ENCODE measurements around the gene VPS37C.

- TF ChIP-seq REST (IDR thresholded peaks at IDR 0.05; ENCODE audit: insufficient read depth in 1 of 2, low read depth in 2 of 2, low read length in 1 of 2) = no peak
- TF ChIP-seq SIN3A (IDR thresholded peaks at IDR 0.05; ENCODE audit: borderline replicate concordance, insufficient read depth, low read depth, low read length) = no peak
- TF ChIP-seq, protein P1, sequence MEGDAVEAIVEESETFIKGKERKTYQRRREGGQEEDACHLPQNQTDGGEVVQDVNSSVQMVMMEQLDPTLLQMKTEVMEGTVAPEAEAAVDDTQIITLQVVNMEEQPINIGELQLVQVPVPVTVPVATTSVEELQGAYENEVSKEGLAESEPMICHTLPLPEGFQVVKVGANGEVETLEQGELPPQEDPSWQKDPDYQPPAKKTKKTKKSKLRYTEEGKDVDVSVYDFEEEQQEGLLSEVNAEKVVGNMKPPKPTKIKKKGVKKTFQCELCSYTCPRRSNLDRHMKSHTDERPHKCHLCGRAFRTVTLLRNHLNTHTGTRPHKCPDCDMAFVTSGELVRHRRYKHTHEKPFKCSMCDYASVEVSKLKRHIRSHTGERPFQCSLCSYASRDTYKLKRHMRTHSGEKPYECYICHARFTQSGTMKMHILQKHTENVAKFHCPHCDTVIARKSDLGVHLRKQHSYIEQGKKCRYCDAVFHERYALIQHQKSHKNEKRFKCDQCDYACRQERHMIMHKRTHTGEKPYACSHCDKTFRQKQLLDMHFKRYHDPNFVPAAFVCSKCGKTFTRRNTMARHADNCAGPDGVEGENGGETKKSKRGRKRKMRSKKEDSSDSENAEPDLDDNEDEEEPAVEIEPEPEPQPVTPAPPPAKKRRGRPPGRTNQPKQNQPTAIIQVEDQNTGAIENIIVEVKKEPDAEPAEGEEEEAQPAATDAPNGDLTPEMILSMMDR (IDR thresholded peaks at IDR 0.05) = no peak
- TF ChIP-seq POLR2AphosphoS5 (IDR thresholded peaks at IDR 0.05; ENCODE audit: low read depth, low read length) = no peak
These were observed 44.1 kb downstream of the VPS37C start for GRCh38 chr11:61117168-61117520.
